GM19397 (cell line): Measurements from ENCODE around the gene GOLGB1.
A peak's percentile ranks its signal among the peaks of the same experiment; 100 is the strongest.

Source experiments
- ATAC-seq: cut with Tn5 transposase; IDR thresholded peaks from one replicate; pipeline ENCODE4 v1.9.1; 2021; ENCODE audit warnings: mild to moderate bottlenecking, moderate library complexity; ENCODE audit not compliant: unreplicated experiment

Gene GOLGB1

GRCh38 chr3:121740896-121741295 lies 8.6 kb downstream of the GOLGB1 start:
- no peak for ATAC-seq

- no peak for ATAC-seq
Observed at GRCh38 chr3:121739902-121740301, 9.6 kb downstream of the GOLGB1 start.

GRCh38 chr3:121737644-121738043 lies 11.9 kb downstream of the GOLGB1 start:
- no peak for ATAC-seq

- ATAC-seq = no peak
Observed at GRCh38 chr3:121736112-121736511, 13.4 kb downstream of the GOLGB1 start.

- peak; percentile 81 for ATAC-seq
Observed at GRCh38 chr3:121735047-121735696, 14.4 kb downstream of the GOLGB1 start.

- ATAC-seq = no peak
Observed at GRCh38 chr3:121730940-121731687, 18.4 kb downstream of the GOLGB1 start.

- ATAC-seq = peak; percentile 90
Observed at GRCh38 chr3:121724130-121724529, 25.4 kb downstream of the GOLGB1 start.

- ATAC-seq = no peak
Observed at GRCh38 chr3:121723485-121723884, 26.1 kb downstream of the GOLGB1 start.

- ATAC-seq = no peak
Observed at GRCh38 chr3:121722411-121722810, 27.1 kb downstream of the GOLGB1 start.

- ATAC-seq = no peak
Observed at GRCh38 chr3:121720163-121720562, 29.4 kb downstream of the GOLGB1 start.

GRCh38 chr3:121719423-121719822 lies 30.1 kb downstream of the GOLGB1 start:
- no peak for ATAC-seq

- ATAC-seq = no peak
Observed at GRCh38 chr3:121718205-121718846, 31.2 kb downstream of the GOLGB1 start.

- ATAC-seq = no peak
Observed at GRCh38 chr3:121710347-121710746, 39.2 kb downstream of the GOLGB1 start.

- ATAC-seq = no peak
Observed at GRCh38 chr3:121707531-121708273, 41.8 kb downstream of the GOLGB1 start.

GRCh38 chr3:121705541-121705940 lies 44.0 kb downstream of the GOLGB1 start:
- ATAC-seq = no peak

GRCh38 chr3:121703973-121704372 lies 45.6 kb downstream of the GOLGB1 start:
- ATAC-seq = no peak

- ATAC-seq = no peak
Observed at GRCh38 chr3:121698901-121699300, 50.6 kb downstream of the GOLGB1 start.

- ATAC-seq = no peak
Observed at GRCh38 chr3:121698476-121698875, 51.1 kb downstream of the GOLGB1 start.

- no peak for ATAC-seq
Observed at GRCh38 chr3:121696186-121696585, 53.4 kb downstream of the GOLGB1 start.

- no peak for ATAC-seq
Observed at GRCh38 chr3:121692010-121692699, 57.4 kb downstream of the GOLGB1 start.
